Tibial artery (tissue), 4 donors: ENCODE results near the gene CABLES1.

Experiments used
- DNase-seq, 2 donors: peaks; one replicate each; pipeline ENCODE4 v3.0.0-alpha.2; 2019
- H3K27ac ChIP-seq, 2 donors: fragments of 200-600 bp; sonication (generic) in 1 of 2; 1 replicate in 1 of 2; 2 replicates in 1 of 2; pipeline ENCODE4 v1.5.1; 2018 to 2019; ENCODE audit warnings: mild to moderate bottlenecking in 1 of 2
- H3K27me3 ChIP-seq, 2 donors: fragments of 200-600 bp; sonication (generic) in 1 of 2; one replicate each; pipeline versions ENCODE4 v1.5.1 to v1.6.0; 2016 to 2019
- H3K36me3 ChIP-seq, 3 donors: fragments of 200-600 bp; sonication (generic) in 2 of 3; one replicate each; pipeline ENCODE4 v1.5.1; 2016 to 2019; ENCODE audit warnings: mild to moderate bottlenecking in 2 of 3
- H3K4me1 ChIP-seq, 4 donors: fragments of 200-600 bp; sonication (generic) in 2 of 4; 1 replicate in 3 of 4; 2 replicates in 1 of 4; pipeline ENCODE4 v1.5.1; 2016 to 2019
- H3K4me3 ChIP-seq, 2 donors: fragments of 200-600 bp; sonication (generic) in 1 of 2; 1 replicate in 1 of 2; 2 replicates in 1 of 2; pipeline ENCODE4 v1.5.1; 2018 to 2019; ENCODE audit warnings: mild to moderate bottlenecking in 2 of 2
- H3K9me3 ChIP-seq, 3 donors: fragments of 200-600 bp; sonication (generic) in 1 of 3; one replicate each; pipeline ENCODE4 v1.5.1; 2016 to 2019
- CTCF ChIP-seq, 2 experiments: fragments of 200-600 bp in 1 of 2; fragments of 450-650 bp in 1 of 2; IDR thresholded peaks; one replicate each; pipeline ENCODE4 v1.5.1; 2017 to 2019; ENCODE audit warnings: antibody characterized with exemption in 2 of 2, mild to moderate bottlenecking in 1 of 2, moderate library complexity in 1 of 2
- intact Hi-C: fragments of 100-400 bp; cut with DNase I; formaldehyde crosslinking; loops from one replicate; pipeline ENCODE4 v1.15.0; 2023; ENCODE audit warnings: low total_unique reads

Gene CABLES1

GRCh38 chr18:23189768-23190661 lies 54.7 kb downstream of the CABLES1 start:
- intact Hi-C loops = no loop called here
- DNase-seq = no peak
- H3K9me3 ChIP-seq = no peaks in the 10 kb centered on the region
- H3K4me3 ChIP-seq = no peak overlapping the region
- no peaks in the 10 kb centered on the region for H3K27me3 ChIP-seq
- no peak for TF ChIP-seq CTCF (IDR thresholded peaks at IDR 0.05)
- peaks cover 0 to 23% (median 11%) of the 10 kb centered on the region in 3 donors for H3K36me3 ChIP-seq
- H3K4me1 ChIP-seq = peaks cover 0 to 6% (median 0%) of the 10 kb centered on the region in 4 donors
- no peak overlapping the region for H3K27ac ChIP-seq

GRCh38 chr18:23191232-23191631 lies 55.9 kb downstream of the CABLES1 start:
- H3K4me1 ChIP-seq = peaks cover 0 to 11% (median 0%) of the 10 kb centered on the region in 4 donors
- H3K9me3 ChIP-seq = no peaks in the 10 kb centered on the region
- no peaks in the 10 kb centered on the region for H3K27me3 ChIP-seq
- no peak for TF ChIP-seq CTCF (IDR thresholded peaks at IDR 0.05)
- intact Hi-C loops = no loop called here
- no peak for DNase-seq
- peaks cover 0 to 25% (median 11%) of the 10 kb centered on the region in 3 donors for H3K36me3 ChIP-seq
- no peak overlapping the region for H3K4me3 ChIP-seq
- no peak overlapping the region for H3K27ac ChIP-seq

GRCh38 chr18:23193742-23194141 lies 58.5 kb downstream of the CABLES1 start:
- H3K4me3 ChIP-seq = no peak overlapping the region
- intact Hi-C loops = no loop called here
- H3K4me1 ChIP-seq = peaks cover 0 to 17% (median 0%) of the 10 kb centered on the region in 4 donors
- no peak overlapping the region for H3K27ac ChIP-seq
- peaks cover 0 to 40% (median 17%) of the 10 kb centered on the region in 3 donors for H3K36me3 ChIP-seq
- DNase-seq = no peak
- H3K9me3 ChIP-seq = no peaks in the 10 kb centered on the region
- no peak for TF ChIP-seq CTCF (IDR thresholded peaks at IDR 0.05)
- H3K27me3 ChIP-seq = no peaks in the 10 kb centered on the region

- DNase-seq = no peak
- Histone ChIP-seq H3K4me1 (peaks cover 0 to 17% (median 0%) of the 10 kb centered on the region in 4 donors), H3K9me3 (no peaks in the 10 kb centered on the region), H3K27ac (no peak overlapping the region), H3K4me3 (no peak overlapping the region), H3K36me3 (peaks cover 0 to 33% (median 16%) of the 10 kb centered on the region in 3 donors), H3K27me3 (no peaks in the 10 kb centered on the region)
- intact Hi-C loops = no loop called here
- no peak for TF ChIP-seq CTCF (IDR thresholded peaks at IDR 0.05)
These were observed 59.1 kb downstream of the CABLES1 start for GRCh38 chr18:23194155-23194996.

GRCh38 chr18:23194997-23195957 lies 60.0 kb downstream of the CABLES1 start:
- Histone ChIP-seq H3K9me3 (no peaks in the 10 kb centered on the region), H3K4me1 (peaks cover 0 to 17% (median 0%) of the 10 kb centered on the region in 4 donors), H3K27ac (no peak overlapping the region), H3K4me3 (no peak overlapping the region), H3K36me3 (peaks cover 0 to 24% (median 10%) of the 10 kb centered on the region in 3 donors), H3K27me3 (no peaks in the 10 kb centered on the region)
- intact Hi-C loops = no loop called here
- no peak for TF ChIP-seq CTCF (IDR thresholded peaks at IDR 0.05)
- DNase-seq = no peak
